Activated naive CD4-positive, alpha-beta T cell treated with anti-CD3 and anti-CD28 coated beads, Interleukin-2, amount 10 ng/mL, durations not matched to agents 7 days and 5 days (primary cell): ENCODE data around the gene NT5C1A.

ENCODE experiments used
- CTCF ChIA-PET: fragments of 350-600 bp; sonication (Branson Sonifier 250); formaldehyde crosslinking; loops from one replicate; lab custom pipeline; 2021; ENCODE audit warnings: antibody characterized with exemption; lab: Charles Lee
- DNase-seq: peaks from one replicate; pipeline ENCODE4 v3.0.0-alpha.2; 2020
- H3K27ac Mint-ChIP-seq: one replicate; pipeline ENCODE4 v1.8.0; 2021; ENCODE audit warnings: mild to moderate bottlenecking, moderate library complexity, mixed read lengths
- H3K27me3 Mint-ChIP-seq: one replicate; pipeline ENCODE4 v1.8.0; 2021; ENCODE audit warnings: mild to moderate bottlenecking, mixed read lengths
- H3K36me3 Mint-ChIP-seq: one replicate; pipeline ENCODE4 v1.8.0; 2021; ENCODE audit warnings: mixed read lengths
- H3K4me1 Mint-ChIP-seq: one replicate; pipeline ENCODE4 v1.8.0; 2021; ENCODE audit warnings: mixed read lengths
- H3K4me3 Mint-ChIP-seq: one replicate; pipeline ENCODE4 v1.8.0; 2021; ENCODE audit warnings: mild to moderate bottlenecking, moderate library complexity, mixed read lengths
- H3K9me3 Mint-ChIP-seq: one replicate; pipeline ENCODE4 v1.8.0; 2021; ENCODE audit warnings: mixed read lengths

The NT5C1A gene

DNA sequence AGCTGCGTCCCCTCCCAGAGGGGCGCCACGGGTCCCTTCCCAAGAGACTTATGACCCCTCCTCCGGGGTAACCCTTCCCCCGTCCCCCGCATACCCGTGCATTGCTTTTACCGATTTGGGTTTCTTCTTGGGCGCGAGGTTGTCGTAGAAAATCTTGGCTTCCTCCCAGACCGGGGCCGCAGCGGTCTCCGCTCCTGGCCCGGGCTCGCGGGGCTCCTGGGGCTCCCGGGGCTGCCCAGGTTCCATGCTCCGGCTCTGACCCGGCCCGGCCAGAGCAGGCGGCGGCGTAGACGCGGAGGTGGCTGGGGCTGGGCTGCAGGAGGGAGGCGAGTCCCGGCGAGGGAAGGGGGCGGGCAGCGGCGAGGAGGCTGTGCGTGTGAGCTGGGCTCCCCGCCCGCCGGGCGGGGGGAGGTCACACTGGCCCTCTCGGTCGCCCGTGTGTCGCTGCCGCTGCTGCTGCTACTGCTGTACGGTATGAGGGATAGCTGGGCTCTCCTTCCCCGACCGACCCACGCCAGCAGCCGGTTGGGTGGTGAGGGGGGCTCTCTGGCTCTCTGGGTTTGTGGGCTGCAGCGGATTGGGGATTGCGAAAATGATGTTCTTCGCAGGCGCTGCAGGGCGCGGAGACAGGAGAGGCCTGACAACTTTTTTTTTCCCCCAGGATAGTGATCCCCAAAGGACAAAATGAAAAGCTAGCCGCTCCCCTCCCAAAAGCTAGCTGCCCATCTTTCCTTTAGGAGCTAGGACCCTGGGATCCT lies at the start of gene NT5C1A:
TSS of gene NT5C1A (minus strand) at position 315 of the 758 bp plus-strand sequence. CDS start at position 246, 69 bp downstream.
- H3K4me1 Mint-ChIP-seq = peaks cover 8% of the 10 kb centered on the region
- no peak within 1 kb of the TSS for H3K27ac Mint-ChIP-seq
- H3K36me3 Mint-ChIP-seq = no peaks in the 10 kb centered on the region
- H3K9me3 Mint-ChIP-seq = no peaks in the 10 kb centered on the region
- peak; percentile 36 for DNase-seq
- H3K4me3 Mint-ChIP-seq = peak within 1 kb of the TSS; percentile 48
- CTCF ChIA-PET = interaction anchor here (0.6 to 10.3 kb wide), 17 partner anchors 9 to 70 kb away, joined by 3 to 115 read pairs (median 4); partner anchors contain the start of gene HPCAL4
- H3K27me3 Mint-ChIP-seq = peaks cover 72% of the 10 kb centered on the region

- Mint-ChIP-seq H3K4me1 (no peaks in the 10 kb centered on the region), H3K9me3 (no peaks in the 10 kb centered on the region), H3K27me3 (peaks cover 53% of the 10 kb centered on the region), H3K27ac (no peak overlapping the region), H3K36me3 (no peaks in the 10 kb centered on the region), H3K4me3 (no peak overlapping the region)
- CTCF ChIA-PET = interaction anchor here (1.0 to 2.2 kb wide), 3 partner anchors 49 to 64 kb away, joined by 3 to 8 read pairs (median 4); no protein-coding TSS in a partner anchor
- no peak for DNase-seq
Observed at GRCh38 chr1:39721664-39722063, 49.8 kb upstream of the NT5C1A start.

DNA sequence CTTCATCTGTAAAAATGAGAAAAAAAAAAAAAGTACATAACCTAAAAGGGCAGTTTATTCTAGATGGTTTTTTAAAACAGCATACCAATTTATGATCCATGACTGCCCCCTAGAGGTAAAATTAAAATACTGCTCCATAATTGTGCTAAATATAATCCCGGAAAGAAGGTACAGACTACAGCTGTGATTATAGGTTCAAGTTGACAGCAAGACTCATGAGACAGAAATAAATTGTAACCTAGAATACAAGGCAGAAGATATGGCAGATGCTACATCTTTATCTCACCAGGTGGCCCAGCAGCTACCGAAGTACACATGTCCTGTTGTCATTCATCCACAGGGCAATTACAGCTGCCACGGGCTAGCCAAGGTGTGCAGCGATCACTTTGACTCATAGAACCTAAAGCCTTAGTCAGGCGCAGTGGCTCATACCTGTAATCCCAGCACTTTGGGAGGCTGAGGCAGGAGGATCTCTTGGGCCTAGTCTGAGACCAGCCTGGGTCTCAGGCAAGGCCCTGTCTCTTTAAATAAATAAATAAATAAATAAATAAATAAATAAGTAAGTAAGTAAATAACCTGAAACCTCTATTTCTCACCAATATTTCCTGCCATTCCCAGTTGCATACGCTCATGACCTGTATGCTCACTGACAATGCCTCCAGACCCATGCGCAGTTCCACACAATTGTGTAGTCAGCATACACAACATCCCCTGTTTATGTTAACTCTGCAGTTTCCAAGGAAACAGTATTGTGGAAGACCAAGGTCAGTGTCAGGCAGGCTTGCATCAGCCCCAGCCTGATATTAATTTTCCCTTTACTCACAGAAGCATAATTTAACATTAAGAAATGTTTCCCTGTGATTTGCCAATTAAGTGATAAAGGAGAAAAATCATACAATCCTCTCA lies 48.4 kb upstream of the NT5C1A start:
- Mint-ChIP-seq H3K27ac (no peak overlapping the region), H3K4me1 (no peaks in the 10 kb centered on the region), H3K36me3 (no peaks in the 10 kb centered on the region), H3K4me3 (no peak overlapping the region), H3K9me3 (no peaks in the 10 kb centered on the region), H3K27me3 (peaks cover 42% of the 10 kb centered on the region)
- CTCF ChIA-PET = interaction anchor here (0.6 to 2.2 kb wide), 11 partner anchors 18 to 622 kb away, joined by 3 to 9 read pairs (median 4); partner anchors contain the start of gene PPIE
- no peak for DNase-seq

DNA sequence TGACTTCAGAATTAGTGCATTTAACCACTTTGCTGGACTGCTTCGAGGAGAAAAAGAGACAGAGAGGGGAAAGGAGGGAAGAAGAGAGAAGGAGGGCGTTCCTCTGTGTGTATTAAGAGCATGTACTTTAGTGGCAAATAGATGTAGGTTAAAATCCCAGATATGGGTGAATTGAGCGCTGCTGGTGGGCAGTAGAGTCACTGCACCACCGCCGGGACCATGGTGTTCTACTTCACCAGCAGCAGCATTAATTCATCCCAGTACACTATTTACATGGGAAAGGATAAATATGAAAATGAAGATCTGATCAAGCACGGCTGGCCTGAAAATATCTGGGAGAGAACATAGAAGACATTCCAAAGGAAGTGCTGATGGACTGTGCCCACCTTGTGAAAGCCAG lies 45.9 kb upstream of the NT5C1A start:
- no peak overlapping the region for H3K4me3 Mint-ChIP-seq
- no peaks in the 10 kb centered on the region for H3K4me1 Mint-ChIP-seq
- peaks cover 46% of the 10 kb centered on the region for H3K27me3 Mint-ChIP-seq
- H3K36me3 Mint-ChIP-seq = no peaks in the 10 kb centered on the region
- no peaks in the 10 kb centered on the region for H3K9me3 Mint-ChIP-seq
- CTCF ChIA-PET = interaction anchor here (0.9 to 1.3 kb wide), 2 partner anchors 29 to 112 kb away, joined by 3 to 4 read pairs; no protein-coding TSS in a partner anchor
- DNase-seq = no peak
- H3K27ac Mint-ChIP-seq = no peak overlapping the region

DNA sequence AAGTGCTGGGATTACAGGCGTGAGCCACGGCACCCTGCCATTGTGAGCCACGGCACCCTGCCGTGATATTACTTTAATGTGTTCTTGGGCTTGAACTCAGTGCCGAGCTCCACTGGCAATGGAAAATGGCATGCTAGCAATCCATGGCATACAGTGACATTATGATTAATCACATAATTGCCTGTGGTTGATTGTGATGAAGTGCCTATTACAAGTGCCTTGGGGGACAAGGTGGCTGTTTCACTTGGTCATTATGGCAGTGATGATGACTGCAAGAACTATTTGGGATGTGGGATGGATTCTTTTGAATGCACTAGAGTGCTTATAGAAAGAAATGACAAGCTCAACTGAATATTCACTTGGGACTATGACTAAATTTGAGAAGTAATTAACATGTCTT lies 41.6 kb upstream of the NT5C1A start:
- Mint-ChIP-seq H3K9me3 (no peaks in the 10 kb centered on the region), H3K4me3 (no peak overlapping the region), H3K27me3 (peaks cover 54% of the 10 kb centered on the region), H3K27ac (no peak overlapping the region), H3K4me1 (no peaks in the 10 kb centered on the region), H3K36me3 (no peaks in the 10 kb centered on the region)
- CTCF ChIA-PET = interaction anchor here (1.5 kb wide), 1 partner anchor 107 kb away, joined by 4 read pairs; no protein-coding TSS in a partner anchor
- no peak for DNase-seq

DNA sequence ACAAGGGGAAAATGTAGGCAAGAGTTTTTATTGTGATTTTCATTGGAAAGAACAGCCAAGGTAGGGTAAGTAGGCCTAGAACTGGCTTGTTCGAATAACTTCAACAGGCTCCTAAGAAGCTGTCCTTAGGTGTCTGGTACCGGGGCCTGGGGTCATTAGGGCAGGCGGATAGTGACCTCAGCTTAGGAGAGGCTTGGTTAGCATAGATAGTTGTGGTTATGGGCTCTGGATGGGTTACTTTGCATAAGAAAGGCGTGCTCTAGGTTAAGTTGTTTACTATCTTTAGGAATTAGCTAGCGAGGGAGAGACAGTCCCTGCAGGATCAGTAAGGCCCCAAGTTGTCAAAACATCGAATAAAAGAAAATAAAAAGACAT lies 40.0 kb upstream of the NT5C1A start:
- H3K27me3 Mint-ChIP-seq = peaks cover 42% of the 10 kb centered on the region
- H3K4me3 Mint-ChIP-seq = no peak overlapping the region
- no peak overlapping the region for H3K27ac Mint-ChIP-seq
- no peak for DNase-seq
- H3K9me3 Mint-ChIP-seq = no peaks in the 10 kb centered on the region
- H3K4me1 Mint-ChIP-seq = no peaks in the 10 kb centered on the region
- CTCF ChIA-PET = interaction anchor here (0.7 to 1.4 kb wide), 2 partner anchors 10 to 106 kb away, joined by 3 to 7 read pairs; no protein-coding TSS in a partner anchor
- no peaks in the 10 kb centered on the region for H3K36me3 Mint-ChIP-seq

- H3K36me3 Mint-ChIP-seq = no peaks in the 10 kb centered on the region
- CTCF ChIA-PET = interaction anchor here (1.0 kb wide), 2 partner anchors 11 to 39 kb away, joined by 4 read pairs; partner anchors contain the start of gene NT5C1A
- no peak overlapping the region for H3K27ac Mint-ChIP-seq
- H3K27me3 Mint-ChIP-seq = peaks cover 40% of the 10 kb centered on the region
- no peak overlapping the region for H3K4me3 Mint-ChIP-seq
- no peaks in the 10 kb centered on the region for H3K9me3 Mint-ChIP-seq
- no peak for DNase-seq
- H3K4me1 Mint-ChIP-seq = no peaks in the 10 kb centered on the region
Observed at GRCh38 chr1:39711104-39711965, 39.4 kb upstream of the NT5C1A start.

GRCh38 chr1:39707506-39707905 lies 35.6 kb upstream of the NT5C1A start:
- Mint-ChIP-seq H3K27me3 (peaks cover 35% of the 10 kb centered on the region), H3K9me3 (no peaks in the 10 kb centered on the region), H3K36me3 (no peaks in the 10 kb centered on the region), H3K4me1 (no peaks in the 10 kb centered on the region), H3K27ac (no peak overlapping the region), H3K4me3 (no peak overlapping the region)
- CTCF ChIA-PET = no interaction called here
- DNase-seq = no peak

DNA sequence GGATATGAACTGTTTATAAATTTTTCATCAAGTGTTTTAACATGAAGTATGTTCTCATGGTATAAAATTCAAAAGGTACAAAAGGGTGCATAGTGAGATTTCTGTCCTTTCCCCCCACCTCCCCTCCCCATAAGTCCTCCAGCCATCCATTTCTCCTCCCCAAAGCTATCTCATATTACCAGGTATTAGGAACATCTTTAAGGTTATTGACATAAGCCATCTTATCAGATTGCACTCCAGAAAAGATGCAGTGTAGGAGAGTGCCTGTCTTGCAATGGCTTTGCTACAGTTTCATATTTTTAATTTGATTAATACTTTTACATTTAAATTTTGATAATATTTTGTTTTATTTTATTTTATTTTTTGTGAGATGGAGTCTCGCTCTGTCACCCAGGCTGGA lies 32.9 kb upstream of the NT5C1A start:
- Mint-ChIP-seq H3K4me1 (no peaks in the 10 kb centered on the region), H3K4me3 (no peak overlapping the region), H3K27ac (no peak overlapping the region), H3K9me3 (no peaks in the 10 kb centered on the region), H3K27me3 (peaks cover 41% of the 10 kb centered on the region), H3K36me3 (no peaks in the 10 kb centered on the region)
- DNase-seq = no peak
- CTCF ChIA-PET = interaction anchor here (1.1 kb wide), 1 partner anchor 47 kb away, joined by 3 read pairs; no protein-coding TSS in a partner anchor

GRCh38 chr1:39701049-39701439 lies 29.1 kb upstream of the NT5C1A start:
- Mint-ChIP-seq H3K36me3 (no peaks in the 10 kb centered on the region), H3K27me3 (peaks cover 60% of the 10 kb centered on the region), H3K27ac (no peak overlapping the region), H3K4me1 (no peaks in the 10 kb centered on the region), H3K4me3 (no peak overlapping the region), H3K9me3 (no peaks in the 10 kb centered on the region)
- no peak for DNase-seq
- CTCF ChIA-PET = interaction anchor here (0.5 to 1.8 kb wide), 6 partner anchors 10 to 97 kb away, joined by 3 to 7 read pairs (median 4); no protein-coding TSS in a partner anchor

GRCh38 chr1:39700348-39700747 lies 28.4 kb upstream of the NT5C1A start:
- H3K9me3 Mint-ChIP-seq = no peaks in the 10 kb centered on the region
- no peak overlapping the region for H3K4me3 Mint-ChIP-seq
- peaks cover 59% of the 10 kb centered on the region for H3K27me3 Mint-ChIP-seq
- no peak overlapping the region for H3K27ac Mint-ChIP-seq
- DNase-seq = no peak
- no peaks in the 10 kb centered on the region for H3K4me1 Mint-ChIP-seq
- no peaks in the 10 kb centered on the region for H3K36me3 Mint-ChIP-seq
- CTCF ChIA-PET = interaction anchor here (1.3 to 1.8 kb wide), 5 partner anchors 10 to 92 kb away, joined by 3 to 7 read pairs (median 4); no protein-coding TSS in a partner anchor

DNA sequence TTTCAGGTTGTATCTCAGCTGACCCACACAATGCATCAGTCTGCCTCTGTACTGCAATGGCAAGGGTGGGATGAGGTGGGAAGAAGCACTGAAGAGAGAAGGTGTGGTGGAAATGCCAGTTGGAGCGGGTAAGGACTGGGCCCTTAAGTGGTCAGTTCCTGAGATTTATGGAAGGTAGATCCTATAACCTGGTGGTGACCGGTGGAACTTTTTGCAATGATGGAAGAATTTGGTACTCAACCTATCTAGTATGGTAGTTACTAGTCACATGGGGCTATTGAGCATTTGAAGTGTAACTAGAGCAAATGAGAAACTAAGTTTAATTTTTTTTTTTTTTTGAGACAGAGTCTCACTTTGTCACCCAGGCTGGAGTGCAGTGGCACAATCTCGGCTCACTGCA lies 27.5 kb upstream of the NT5C1A start:
- CTCF ChIA-PET = interaction anchor here (0.6 to 1.8 kb wide), 4 partner anchors 11 to 91 kb away, joined by 3 to 7 read pairs (median 4); no protein-coding TSS in a partner anchor
- Mint-ChIP-seq H3K27ac (no peak overlapping the region), H3K36me3 (no peaks in the 10 kb centered on the region), H3K9me3 (no peaks in the 10 kb centered on the region), H3K4me1 (no peaks in the 10 kb centered on the region), H3K4me3 (no peak overlapping the region), H3K27me3 (peaks cover 68% of the 10 kb centered on the region)
- no peak for DNase-seq

DNA sequence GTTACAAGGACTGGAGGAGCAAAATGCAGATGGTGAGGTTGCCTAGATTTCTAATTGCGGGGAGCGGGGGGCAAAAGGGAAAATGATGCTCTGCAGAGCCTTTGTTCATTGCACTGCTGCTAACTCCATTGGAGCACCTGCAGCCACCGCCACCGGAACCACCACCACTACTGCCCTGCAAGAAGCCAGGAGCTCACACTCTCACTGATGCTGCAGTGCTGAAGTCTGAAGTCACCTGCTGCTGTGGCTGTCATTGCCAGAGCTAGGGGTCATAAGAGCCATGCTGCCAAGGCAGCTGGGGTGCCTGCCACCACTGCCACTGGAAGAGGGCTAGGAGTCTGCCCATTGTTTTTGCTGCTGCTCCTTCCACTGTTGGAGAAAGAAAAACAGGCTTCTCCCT lies 26.7 kb upstream of the NT5C1A start:
- CTCF ChIA-PET = interaction anchor here (0.6 kb wide), 1 partner anchor 16 kb away, joined by 3 read pairs; no protein-coding TSS in a partner anchor
- DNase-seq = no peak
- H3K9me3 Mint-ChIP-seq = no peaks in the 10 kb centered on the region

More for the DNA sequence above, 26.7 kb upstream of the NT5C1A start:
- H3K36me3 Mint-ChIP-seq = no peaks in the 10 kb centered on the region
- no peak overlapping the region for H3K4me3 Mint-ChIP-seq
- no peak overlapping the region for H3K27ac Mint-ChIP-seq
- no peaks in the 10 kb centered on the region for H3K4me1 Mint-ChIP-seq
- peaks cover 76% of the 10 kb centered on the region for H3K27me3 Mint-ChIP-seq
